ENCODE data around the gene OR2Z1.
"Not testable (repeated sequence)": the region's sequence is repeated elsewhere in the genome, so short reads cannot be mapped to it uniquely, and the experiment has no call there.

The OR2Z1 gene

DNA sequence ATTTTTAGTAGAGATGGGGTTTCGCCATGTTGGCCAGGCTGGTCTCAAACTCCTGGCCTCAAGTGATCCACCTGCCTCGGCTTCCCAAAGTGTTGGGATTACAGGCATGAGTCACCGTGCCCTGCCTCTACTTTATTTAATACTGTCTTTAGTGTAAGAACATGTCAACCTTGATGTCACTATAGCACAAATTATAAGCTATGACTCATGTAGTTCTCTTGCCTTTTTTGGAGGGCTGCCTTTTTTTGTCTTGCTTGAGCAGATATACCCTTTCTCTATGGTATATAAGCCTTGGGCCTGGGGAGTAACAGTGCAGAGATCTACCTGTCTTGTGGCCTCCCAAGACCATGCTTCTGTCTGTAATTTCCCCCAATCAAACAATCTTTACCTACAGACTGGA is 16.1 kb upstream of the OR2Z1 start:
- DNase-seq = not testable (repeated sequence)

DNA sequence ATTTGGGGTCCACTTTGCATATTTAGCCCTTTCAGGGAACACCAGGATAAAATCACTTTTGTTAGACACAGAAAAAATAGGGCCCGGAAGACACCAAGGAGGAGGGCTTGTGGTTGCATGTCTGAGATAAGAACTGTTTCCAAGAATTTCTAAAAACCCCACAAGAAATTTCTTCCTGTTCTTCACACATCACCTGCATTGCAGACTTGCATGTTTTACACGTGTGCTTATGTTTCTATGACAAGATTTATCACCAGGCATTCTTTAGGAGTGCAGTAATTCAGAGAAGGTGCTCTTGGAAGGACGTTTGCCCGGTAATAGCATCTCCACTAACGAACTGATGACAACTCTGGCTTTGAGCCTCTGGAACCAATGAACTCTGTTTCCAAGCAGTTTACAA is 15.7 kb upstream of the OR2Z1 start:
- no peak for DNase-seq

DNA sequence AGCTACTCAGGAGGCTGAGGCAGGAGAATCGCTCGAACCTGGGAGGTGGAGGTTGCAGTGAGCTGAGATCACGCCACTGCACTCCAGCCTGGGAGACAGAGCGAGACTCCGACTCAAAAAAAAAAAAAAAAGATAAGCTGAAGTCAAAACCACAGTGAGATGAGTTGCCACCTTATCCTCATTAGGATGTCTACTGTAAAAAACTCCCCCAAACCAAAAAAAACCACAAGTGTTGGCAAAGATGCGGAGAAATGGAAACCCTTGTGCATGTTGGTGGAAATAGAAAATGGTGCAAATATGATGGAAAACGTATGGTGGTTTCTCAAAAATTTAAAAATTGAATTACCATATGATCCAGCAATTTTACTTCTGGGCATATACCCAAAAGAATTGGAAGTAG is 11.1 kb upstream of the OR2Z1 start:
- not testable (repeated sequence) for DNase-seq

DNA sequence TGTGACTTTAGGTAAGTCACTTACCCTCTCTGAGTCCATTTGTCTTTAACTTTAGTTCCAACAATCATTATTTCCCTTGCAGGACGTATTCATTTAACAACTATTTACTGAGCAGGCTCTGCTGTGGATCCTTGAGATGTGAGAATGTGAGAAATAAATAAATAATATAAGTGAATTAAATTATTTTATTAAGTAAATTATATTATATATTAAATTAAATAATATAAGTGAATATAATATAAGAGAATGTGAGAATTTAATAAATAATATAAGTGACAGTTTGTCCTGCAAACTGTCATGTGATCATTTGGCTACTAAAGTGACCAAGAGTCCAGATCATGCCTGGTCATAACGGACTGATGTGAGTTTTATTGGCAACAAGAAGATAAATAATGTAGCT is 598 bp downstream of the OR2Z1 start:
- no peak for DNase-seq

DNA sequence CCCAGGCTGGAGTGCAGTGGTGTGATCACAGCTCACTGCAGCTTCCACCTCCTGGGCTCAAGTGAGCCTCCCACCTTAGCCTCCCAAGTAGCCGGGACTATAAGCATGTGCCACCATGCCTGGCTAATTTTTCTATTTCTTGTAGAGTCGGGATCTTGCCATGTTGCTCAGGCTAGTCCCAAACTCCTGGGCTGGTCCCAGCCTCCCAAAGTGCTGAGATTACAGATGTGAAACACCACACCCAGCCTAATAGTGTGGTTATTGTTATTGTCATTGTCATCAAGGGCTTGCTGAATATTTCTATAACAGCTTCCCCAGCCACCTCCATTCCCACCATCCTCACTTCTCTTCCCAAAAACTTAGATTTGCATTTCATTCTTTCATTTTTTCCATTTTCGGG is 2.8 kb downstream of the OR2Z1 start:
- no peak for DNase-seq

DNA sequence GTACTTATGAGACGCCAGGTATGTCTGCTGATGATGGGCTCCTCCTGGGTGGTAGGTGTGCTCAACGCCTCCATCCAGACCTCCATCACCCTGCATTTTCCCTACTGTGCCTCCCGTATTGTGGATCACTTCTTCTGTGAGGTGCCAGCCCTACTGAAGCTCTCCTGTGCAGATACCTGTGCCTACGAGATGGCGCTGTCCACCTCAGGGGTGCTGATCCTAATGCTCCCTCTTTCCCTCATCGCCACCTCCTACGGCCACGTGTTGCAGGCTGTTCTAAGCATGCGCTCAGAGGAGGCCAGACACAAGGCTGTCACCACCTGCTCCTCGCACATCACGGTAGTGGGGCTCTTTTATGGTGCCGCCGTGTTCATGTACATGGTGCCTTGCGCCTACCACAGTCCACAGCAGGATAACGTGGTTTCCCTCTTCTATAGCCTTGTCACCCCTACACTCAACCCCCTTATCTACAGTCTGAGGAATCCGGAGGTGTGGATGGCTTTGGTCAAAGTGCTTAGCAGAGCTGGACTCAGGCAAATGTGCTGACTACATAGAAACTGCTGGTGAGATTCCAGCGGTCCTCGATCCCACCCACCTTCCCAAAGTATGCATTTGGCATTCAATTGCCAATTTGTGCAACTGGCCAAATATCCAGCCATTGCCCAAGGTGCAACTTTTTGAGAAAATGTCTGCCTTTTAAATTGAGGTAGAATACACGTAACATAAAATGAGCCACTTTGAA is 10.2 kb downstream of the OR2Z1 start:
- no peak for DNase-seq

GRCh38 chr19:8738377-8738776 is 16.9 kb downstream of the OR2Z1 start:
- DNase-seq = no peak

GRCh38 chr19:8739291-8740065 is 18.0 kb downstream of the OR2Z1 start:
- not testable (repeated sequence) for DNase-seq

- DNase-seq = not testable (repeated sequence)
Observed at GRCh38 chr19:8767257-8767656, 45.8 kb downstream of the OR2Z1 start.

DNA sequence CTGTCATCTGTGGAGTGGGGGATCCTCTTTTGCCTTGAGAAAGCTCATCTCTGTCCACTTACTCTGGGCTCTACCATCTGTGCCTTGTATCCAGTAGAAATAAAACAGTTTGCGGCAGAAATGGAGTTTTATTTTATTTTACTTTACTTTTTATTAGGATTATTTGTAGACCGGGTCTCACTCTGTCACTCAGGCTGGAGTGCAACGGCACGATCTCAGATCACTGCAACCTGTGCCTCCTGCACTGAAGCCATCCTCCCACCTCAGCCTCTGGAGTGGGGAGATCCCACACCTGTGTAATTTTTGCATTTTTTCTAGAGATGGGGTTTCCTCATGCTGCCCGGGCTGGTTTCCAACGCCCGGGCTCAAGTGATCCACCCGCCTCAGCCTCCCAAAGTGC is 47.8 kb downstream of the OR2Z1 start:
- DNase-seq = not testable (repeated sequence)

DNA sequence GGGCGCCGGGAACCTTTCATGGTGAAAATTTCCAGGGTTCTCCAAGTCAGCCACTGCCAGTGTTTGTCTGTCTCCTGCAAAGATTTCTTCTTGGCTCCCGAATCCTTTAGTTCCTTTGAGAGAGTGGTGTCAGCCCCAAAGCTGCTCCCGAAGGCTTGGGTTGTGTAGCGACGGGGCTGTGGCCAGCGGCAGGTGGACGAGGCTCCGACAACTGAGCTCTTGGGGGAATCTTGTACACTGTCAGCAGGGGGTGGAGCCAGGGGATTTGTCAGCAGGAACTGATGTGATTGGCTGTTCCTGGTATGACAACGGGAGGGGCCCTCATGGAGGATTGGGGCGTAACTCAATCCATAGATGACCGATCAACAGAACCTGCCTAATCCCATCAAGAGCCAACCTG is 52.2 kb downstream of the OR2Z1 start:
- not testable (repeated sequence) for DNase-seq
